ENCODE data around the gene RNASE8. TPM values are rescaled to one million over a fixed set of nuclear protein-coding genes. Genes with fewer than 3 reads are reported as not detected.

RNASE8 gene
- total RNA-seq, 1 donor from 2014 or later, result not detected

GRCh38 chr14:21092273-21093011 lies 34.8 kb downstream of the RNASE8 start:
- peak; percentile 66 for DNase-seq

- no peak for DNase-seq
Observed at GRCh38 chr14:21093018-21093417, 35.4 kb downstream of the RNASE8 start.

- DNase-seq, result no peak
Observed at GRCh38 chr14:21093769-21094681, 36.4 kb downstream of the RNASE8 start.

GRCh38 chr14:21095430-21096205 lies 38.0 kb downstream of the RNASE8 start:
- DNase-seq, result no peak

- DNase-seq, result no peak
Observed at GRCh38 chr14:21096438-21096837, 38.8 kb downstream of the RNASE8 start.

GRCh38 chr14:21096978-21097635 lies 39.5 kb downstream of the RNASE8 start:
- DNase-seq, result no peak

- DNase-seq, result no peak
Observed at GRCh38 chr14:21097636-21098075, 40.0 kb downstream of the RNASE8 start.

GRCh38 chr14:21098076-21098891 lies 40.7 kb downstream of the RNASE8 start, which contains the start of gene ZNF219:
Gene ZNF219, minus strand, starts transcription at chr14:21098655. Its CDS starts 5,064 bp downstream, at chr14:21093591.
- DNase-seq, result peak; percentile 55

GRCh38 chr14:21098892-21099595 lies 41.4 kb downstream of the RNASE8 start:
- peak; percentile 55 for DNase-seq

GRCh38 chr14:21099596-21099985 lies 42.0 kb downstream of the RNASE8 start:
- no peak for DNase-seq

GRCh38 chr14:21100931-21101330 lies 43.3 kb downstream of the RNASE8 start, which contains the start of gene TMEM253:
Gene TMEM253, plus strand, starts transcription at chr14:21101066. Its CDS starts 278 bp downstream, at chr14:21101344.
- no peak for DNase-seq

- DNase-seq, result no peak
Observed at GRCh38 chr14:21101802-21102413, 44.3 kb downstream of the RNASE8 start.

- no peak for DNase-seq
Observed at GRCh38 chr14:21102521-21103410, 45.1 kb downstream of the RNASE8 start.

GRCh38 chr14:21103411-21103709 lies 45.7 kb downstream of the RNASE8 start:
- DNase-seq, result no peak

- DNase-seq, result peak; percentile 98
Observed at GRCh38 chr14:21103710-21104447, 46.3 kb downstream of the RNASE8 start.

GRCh38 chr14:21104448-21105060 lies 46.9 kb downstream of the RNASE8 start:
- peak; percentile 76 for DNase-seq

- no peak for DNase-seq
Observed at GRCh38 chr14:21105095-21105494, 47.5 kb downstream of the RNASE8 start.

- DNase-seq, result no peak
Observed at GRCh38 chr14:21106176-21106497, 48.5 kb downstream of the RNASE8 start.

Measured in skin of body (tissue), 2 donors.